ENCODE results near the gene PLCZ1. TPM values are rescaled to one million over a fixed set of nuclear protein-coding genes. Genes with fewer than 3 reads are reported as not detected.

Gene PLCZ1
- total RNA-seq, 1 experiment from 2014 or later: not detected

- no peaks in the 10 kb centered on the region for H3K9me2 ChIP-seq (ENCODE audit: insufficient read depth)
- H3K4me2 ChIP-seq: no peak overlapping the region
- H4K20me1 ChIP-seq (ENCODE audit: insufficient read depth): no peaks in the 10 kb centered on the region
- no TSS peak for BruUV-seq (replicated peaks)
- H3K36me3 ChIP-seq (ENCODE audit: low read depth): no peaks in the 10 kb centered on the region
- no peaks in the 10 kb centered on the region for H3K27me3 ChIP-seq (ENCODE audit: insufficient read depth, low read depth)
- H3K4me3 ChIP-seq: no peak overlapping the region
- no peak overlapping the region for H2AFZ ChIP-seq
- H3K79me2 ChIP-seq (ENCODE audit: low read depth): no peaks in the 10 kb centered on the region
- no peak for TF ChIP-seq EZH2 (IDR thresholded peaks at IDR 0.05; ENCODE audit: low read depth)
- TF ChIP-seq CTCF (conservative IDR thresholded peaks at IDR 0.05): no peak
- H3K27ac ChIP-seq: no peak overlapping the region
- peaks cover 10% of the 10 kb centered on the region for H3F3A ChIP-seq (ENCODE audit: insufficient read depth, low read depth)
- peaks cover 15% of the 10 kb centered on the region for H3K4me1 ChIP-seq (replicated peaks; ENCODE audit: insufficient read depth)
- ChIA-PET CTCF (no interaction called here), POLR2A (ENCODE audit: unreplicated experiment) (no interaction called here)
- DNase-seq: no peak
- intact Hi-C loops (cut with micrococcal nuclease; ENCODE audit: unreplicated experiment): loop anchor here (1.0 to 10.0 kb wide), 3 partner anchors 35 to 435 kb away; no protein-coding TSS in a partner anchor
- peaks cover 22% of the 10 kb centered on the region; the same call in 1 of the 2 replicates for H3K9me3 ChIP-seq (ENCODE audit: insufficient read depth, low read depth)
Measured at GRCh38 chr12:18689771-18690170, 48.0 kb downstream of the PLCZ1 start.

- Histone ChIP-seq H3K4me2 (no peak overlapping the region), H3K36me3 (ENCODE audit: low read depth) (no peaks in the 10 kb centered on the region), H3F3A (ENCODE audit: insufficient read depth, low read depth) (no peaks in the 10 kb centered on the region), H3K27ac (no peak overlapping the region), H3K27me3 (ENCODE audit: insufficient read depth, low read depth) (no peaks in the 10 kb centered on the region), H3K9me3 (ENCODE audit: insufficient read depth, low read depth) (0 out of 2 replicates have a peak, but pooled peaks cover 10% of the 10 kb centered on the region), H2AFZ (no peak overlapping the region), H3K4me3 (no peak overlapping the region), H4K20me1 (ENCODE audit: insufficient read depth) (no peaks in the 10 kb centered on the region), H3K79me2 (ENCODE audit: low read depth) (no peaks in the 10 kb centered on the region), H3K9me2 (ENCODE audit: insufficient read depth) (no peaks in the 10 kb centered on the region), H3K4me1 (replicated peaks; ENCODE audit: insufficient read depth) (no peaks in the 10 kb centered on the region)
- CTCF ChIA-PET: no interaction called here
- no peak for DNase-seq
- TF ChIP-seq EZH2 (IDR thresholded peaks at IDR 0.05; ENCODE audit: low read depth) (no peak), CTCF (conservative IDR thresholded peaks at IDR 0.05) (no peak)
- intact Hi-C loops (cut with micrococcal nuclease; ENCODE audit: unreplicated experiment): loop anchor here (10.0 kb wide), 1 partner anchor 430 kb away; no protein-coding TSS in a partner anchor
- POLR2A ChIA-PET (ENCODE audit: unreplicated experiment): no interaction called here
- no TSS peak for BruUV-seq (replicated peaks)
Measured at GRCh38 chr12:18684430-18684829, 53.4 kb downstream of the PLCZ1 start.

GRCh38 chr12:18683327-18684013, 54.3 kb downstream of the PLCZ1 start:
- POLR2A ChIA-PET (ENCODE audit: unreplicated experiment): no interaction called here
- TF ChIP-seq EZH2 (IDR thresholded peaks at IDR 0.05; ENCODE audit: low read depth) (no peak), CTCF (conservative IDR thresholded peaks at IDR 0.05) (no peak)
- Histone ChIP-seq H3K9me3 (ENCODE audit: insufficient read depth, low read depth) (0 out of 2 replicates have a peak, but pooled peaks cover 6% of the 10 kb centered on the region), H3K27me3 (ENCODE audit: insufficient read depth, low read depth) (no peaks in the 10 kb centered on the region), H4K20me1 (ENCODE audit: insufficient read depth) (no peaks in the 10 kb centered on the region), H3K4me2 (no peak overlapping the region), H3K79me2 (ENCODE audit: low read depth) (no peaks in the 10 kb centered on the region), H3K27ac (no peak overlapping the region), H2AFZ (no peak overlapping the region), H3F3A (ENCODE audit: insufficient read depth, low read depth) (no peaks in the 10 kb centered on the region), H3K4me1 (replicated peaks; ENCODE audit: insufficient read depth) (no peaks in the 10 kb centered on the region), H3K9me2 (ENCODE audit: insufficient read depth) (no peaks in the 10 kb centered on the region), H3K4me3 (no peak overlapping the region), H3K36me3 (ENCODE audit: low read depth) (no peaks in the 10 kb centered on the region)
- no TSS peak for BruUV-seq (replicated peaks)
- no peak for DNase-seq
- intact Hi-C loops (cut with micrococcal nuclease; ENCODE audit: unreplicated experiment): loop anchor here (10.0 kb wide), 1 partner anchor 429 kb away; no protein-coding TSS in a partner anchor
- CTCF ChIA-PET: no interaction called here

All from PC-9 (cell line).